Subcutaneous adipose tissue (tissue), 4 donors: ENCODE results near the gene LYZL1. TPM values are rescaled to one million over a fixed set of nuclear protein-coding genes. Genes with fewer than 3 reads are reported as not detected.

Experiments
- total RNA-seq, 4 donors: library from RNA; depleted of rRNA; stranded (reverse); fragments of >200 nt; gene quantifications; one replicate each; pipeline ENCODE4 v1.1.0, GENCODE V29; 2016
- TF ChIP-seq, protein P1 (sequence below): fragments of 450-650 bp; IDR thresholded peaks from one replicate; pipeline ENCODE4 v1.5.1; 2016; ENCODE audit warnings: low read depth, mild to moderate bottlenecking, control low read depth, antibody characterized with exemption, moderate library complexity

Gene LYZL1
- total RNA-seq, 4 donors from 2014 or later, result not detected

GRCh38 chr10:29254123-29255046, 34.5 kb upstream of the LYZL1 start:
- TF ChIP-seq, protein P1, sequence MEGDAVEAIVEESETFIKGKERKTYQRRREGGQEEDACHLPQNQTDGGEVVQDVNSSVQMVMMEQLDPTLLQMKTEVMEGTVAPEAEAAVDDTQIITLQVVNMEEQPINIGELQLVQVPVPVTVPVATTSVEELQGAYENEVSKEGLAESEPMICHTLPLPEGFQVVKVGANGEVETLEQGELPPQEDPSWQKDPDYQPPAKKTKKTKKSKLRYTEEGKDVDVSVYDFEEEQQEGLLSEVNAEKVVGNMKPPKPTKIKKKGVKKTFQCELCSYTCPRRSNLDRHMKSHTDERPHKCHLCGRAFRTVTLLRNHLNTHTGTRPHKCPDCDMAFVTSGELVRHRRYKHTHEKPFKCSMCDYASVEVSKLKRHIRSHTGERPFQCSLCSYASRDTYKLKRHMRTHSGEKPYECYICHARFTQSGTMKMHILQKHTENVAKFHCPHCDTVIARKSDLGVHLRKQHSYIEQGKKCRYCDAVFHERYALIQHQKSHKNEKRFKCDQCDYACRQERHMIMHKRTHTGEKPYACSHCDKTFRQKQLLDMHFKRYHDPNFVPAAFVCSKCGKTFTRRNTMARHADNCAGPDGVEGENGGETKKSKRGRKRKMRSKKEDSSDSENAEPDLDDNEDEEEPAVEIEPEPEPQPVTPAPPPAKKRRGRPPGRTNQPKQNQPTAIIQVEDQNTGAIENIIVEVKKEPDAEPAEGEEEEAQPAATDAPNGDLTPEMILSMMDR, result no peak

DNA sequence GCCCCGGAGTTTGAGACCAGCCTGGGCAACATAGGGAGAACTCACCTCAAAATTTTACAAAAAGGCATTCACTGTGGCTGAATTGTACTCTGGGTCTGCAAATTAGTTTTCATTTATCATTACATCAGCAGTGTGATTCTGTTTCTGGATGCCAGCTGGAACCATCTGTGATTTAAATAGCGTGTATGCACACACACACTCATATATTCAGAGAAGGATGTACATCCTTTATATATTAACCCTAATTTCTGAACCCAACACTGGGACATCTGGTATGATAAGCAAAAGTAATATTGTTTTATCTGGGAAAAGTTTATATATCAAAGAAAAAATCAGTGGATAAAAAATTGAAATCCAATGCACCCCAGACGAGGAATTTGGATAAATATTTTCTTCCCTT, 33.8 kb upstream of the LYZL1 start:
- TF ChIP-seq, protein P1, result no peak

- TF ChIP-seq, protein P1, result no peak
These were observed 32.9 kb upstream of the LYZL1 start for GRCh38 chr10:29256019-29256418.

- TF ChIP-seq, protein P1, result no peak
These were observed 32.3 kb upstream of the LYZL1 start for GRCh38 chr10:29256586-29256985.

- TF ChIP-seq, protein P1, result no peak
These were observed 31.6 kb upstream of the LYZL1 start for GRCh38 chr10:29257106-29257783.

- TF ChIP-seq, protein P1, result no peak
These were observed 31.1 kb upstream of the LYZL1 start for GRCh38 chr10:29257784-29258135.

DNA sequence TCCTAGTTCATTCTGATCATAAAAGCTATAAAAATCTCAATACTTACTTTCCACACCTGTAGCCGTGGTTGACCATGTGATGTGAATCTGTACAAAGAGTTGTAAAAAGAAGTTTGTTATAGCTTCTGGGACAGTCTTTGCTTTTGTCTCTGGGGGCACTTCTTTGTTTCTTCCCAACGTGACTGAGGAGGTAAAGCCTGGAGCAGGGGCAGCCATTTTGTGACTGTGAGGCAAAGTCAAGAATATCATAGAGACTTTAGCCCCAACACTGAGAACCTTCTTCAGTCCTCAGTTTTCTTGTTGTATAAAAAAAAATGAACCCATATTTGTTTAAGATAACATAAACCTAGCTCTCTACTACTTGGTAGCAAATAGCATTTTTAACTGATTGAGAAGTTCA, 29.4 kb upstream of the LYZL1 start:
- TF ChIP-seq, protein P1, result no peak
